ENCODE results near the gene NR1I3. TPM values are rescaled to one million over a fixed set of nuclear protein-coding genes. Genes with fewer than 3 reads are reported as not detected.
"Not testable (repeated sequence)": the region's sequence is repeated elsewhere in the genome, so short reads cannot be mapped to it uniquely, and the experiment has no call there.

Gene NR1I3
- total RNA-seq, 2 donors from 2014 or later: not detected

DNA sequence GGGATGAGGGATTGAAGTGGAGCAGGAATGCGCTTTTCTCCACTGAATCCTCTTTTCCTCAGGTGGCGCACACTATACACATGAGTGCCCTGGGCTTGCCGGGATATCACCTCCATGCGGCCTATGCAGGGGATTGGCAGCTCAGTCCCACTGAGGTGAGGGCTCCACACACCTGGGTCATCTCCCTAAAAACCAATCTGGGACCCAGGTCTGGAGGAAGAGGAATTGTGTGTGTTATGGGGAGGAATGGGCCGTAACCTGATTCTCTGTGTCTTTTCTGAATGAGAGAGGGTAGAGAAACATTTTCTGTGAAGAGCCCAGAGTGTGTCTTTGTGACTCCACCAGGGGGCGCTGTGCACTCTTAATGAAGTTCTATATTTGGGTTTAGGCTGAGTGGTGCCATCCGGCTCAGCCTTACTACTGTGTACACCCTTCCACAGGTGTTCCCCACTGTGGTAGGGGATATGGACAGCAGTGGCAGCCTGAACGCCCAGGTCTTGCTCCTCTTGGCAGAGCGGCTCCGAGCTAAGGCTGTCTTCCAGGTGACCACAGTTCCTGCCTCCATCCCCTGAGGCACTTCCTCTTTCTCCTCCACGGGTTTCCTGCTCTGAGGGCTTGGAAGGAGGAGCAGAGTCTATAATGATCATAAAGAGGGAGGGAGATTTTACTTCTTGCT is 10.7 kb downstream of the NR1I3 start:
- peaks cover 28% of the 10 kb centered on the region for H3K36me3 ChIP-seq
- peak; percentile 72 to 95 for TF ChIP-seq CTCF (IDR thresholded peaks at IDR 0.05)
- H3K9me3 ChIP-seq: no peaks in the 10 kb centered on the region
- DNase-seq (ENCODE audit: low spot score): peak; percentile 88
- peak overlapping the region; percentile 84 to 94 for H3K27ac ChIP-seq
- H3K27me3 ChIP-seq: no peaks in the 10 kb centered on the region
- H3K4me1 ChIP-seq: peaks cover 0 to 27% of the 10 kb centered on the region in 2 donors
- H3K4me3 ChIP-seq: peak overlapping the region; percentile 62 to 80

DNA sequence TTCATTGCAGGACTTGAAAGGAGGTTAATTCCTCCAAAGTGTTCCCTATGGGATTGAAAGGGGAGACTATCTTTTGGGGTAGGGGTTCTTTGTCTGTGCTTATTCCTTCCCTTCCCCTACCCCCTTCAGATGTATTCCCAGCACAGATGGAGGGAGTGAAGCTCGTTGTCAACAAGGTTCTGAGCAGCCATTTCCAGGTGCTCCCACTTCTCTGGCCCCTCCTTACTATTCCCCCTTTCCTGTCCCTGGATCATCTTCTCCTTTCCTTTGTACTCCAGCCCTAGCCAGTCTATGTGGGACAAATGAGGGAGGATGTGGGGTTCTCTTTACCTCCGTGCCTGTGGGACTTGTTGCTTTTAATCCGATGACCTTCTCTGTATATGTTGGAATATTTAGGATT is 11.2 kb downstream of the NR1I3 start:
- Histone ChIP-seq H3K36me3 (peaks cover 28% of the 10 kb centered on the region), H3K4me1 (peaks cover 0 to 27% of the 10 kb centered on the region in 2 donors), H3K27me3 (no peaks in the 10 kb centered on the region), H3K9me3 (no peaks in the 10 kb centered on the region), H3K4me3 (peak overlapping the region; percentile 62 to 80), H3K27ac (peak overlapping the region; percentile 84 to 94)
- DNase-seq (ENCODE audit: low spot score): no peak
- TF ChIP-seq CTCF (IDR thresholded peaks at IDR 0.05): no peak

DNA sequence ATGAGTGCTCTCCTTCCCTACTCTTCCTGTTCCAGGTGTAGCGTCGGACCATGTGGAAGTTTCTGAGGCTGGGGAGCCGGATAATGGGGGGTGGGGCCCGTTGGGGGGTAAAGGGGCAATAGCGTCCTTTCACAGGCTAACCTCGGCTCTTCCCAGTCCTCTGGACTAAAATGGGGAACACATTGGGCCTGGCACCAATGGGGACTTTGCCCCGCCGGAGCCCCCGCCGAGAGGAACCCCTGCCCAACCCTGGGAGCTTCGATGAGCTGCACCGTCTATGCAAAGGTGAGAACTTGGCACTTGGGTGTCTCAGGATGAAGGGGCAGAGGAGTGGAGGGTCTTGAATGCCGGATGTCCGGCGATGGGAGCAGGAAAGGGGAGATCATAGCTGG is 11.7 kb downstream of the NR1I3 start:
- H3K27ac ChIP-seq: peak overlapping the region; percentile 84 to 94
- H3K4me1 ChIP-seq: peaks cover 0 to 27% of the 10 kb centered on the region in 2 donors
- H3K36me3 ChIP-seq: peaks cover 28% of the 10 kb centered on the region
- no peaks in the 10 kb centered on the region for H3K9me3 ChIP-seq
- no peaks in the 10 kb centered on the region for H3K27me3 ChIP-seq
- DNase-seq (ENCODE audit: low spot score): no peak
- H3K4me3 ChIP-seq: peak overlapping the region; percentile 62 to 80
- TF ChIP-seq CTCF (IDR thresholded peaks at IDR 0.05): no peak

DNA sequence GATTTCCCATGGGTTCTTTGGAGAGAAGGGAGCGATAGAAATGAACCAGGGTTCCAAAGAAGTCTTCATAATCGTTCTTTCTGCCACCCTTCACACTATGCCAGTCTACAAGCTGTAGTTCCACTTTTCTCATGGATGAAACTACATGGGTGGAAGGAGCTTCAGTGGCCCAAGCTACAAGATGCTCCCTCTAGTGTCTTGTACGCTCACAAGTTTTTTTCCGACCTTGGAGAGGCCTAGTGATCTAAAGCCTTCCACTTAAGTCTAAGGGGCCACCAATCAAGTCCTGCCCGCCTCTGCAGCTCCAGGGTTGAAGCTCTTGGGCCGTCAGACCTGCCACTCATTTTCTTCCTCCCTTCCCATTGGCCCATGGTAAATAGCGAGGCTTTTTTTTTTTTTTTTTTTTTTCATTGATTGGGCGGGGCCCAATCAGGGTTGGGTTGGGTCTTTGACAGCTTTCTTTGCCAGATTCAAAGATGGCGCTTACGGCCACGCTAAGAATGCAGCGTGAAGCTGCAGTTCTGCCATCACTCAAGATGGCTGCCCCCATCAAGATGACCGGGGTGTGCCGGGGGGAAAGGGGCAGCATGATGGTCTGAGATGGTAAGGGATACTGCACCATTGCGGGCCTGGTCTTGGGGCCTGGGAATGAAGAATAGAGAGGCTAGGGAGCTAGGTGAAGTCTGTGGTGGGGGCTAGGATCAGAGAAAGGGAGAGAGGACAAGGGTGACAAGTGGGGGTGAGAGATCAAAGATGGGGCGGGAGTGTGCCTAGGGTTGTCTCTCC is 12.3 kb downstream of the NR1I3 start, which contains the start of gene TOMM40L:
TOMM40L (plus strand) TSS at position 527 of the 786 bp plus-strand sequence. CDS start 430 bp downstream, outside the sequence.
- Histone ChIP-seq H3K4me3 (peak within 1 kb of the TSS; percentile 62 to 80), H3K9me3 (no peaks in the 10 kb centered on the region), H3K36me3 (peaks cover 27% of the 10 kb centered on the region), H3K27me3 (no peaks in the 10 kb centered on the region), H3K27ac (peak within 1 kb of the TSS; percentile 84 to 94), H3K4me1 (peaks cover 0 to 27% of the 10 kb centered on the region in 2 donors)
- peak; percentile 97 for DNase-seq (ENCODE audit: low spot score)
- TF ChIP-seq CTCF (IDR thresholded peaks at IDR 0.05): peak in 1 of 2 donors; percentile 65

- DNase-seq (ENCODE audit: low spot score): no peak
- no peaks in the 10 kb centered on the region for H3K9me3 ChIP-seq
- H3K27ac ChIP-seq: peak overlapping the region; percentile 54 to 62
- H3K36me3 ChIP-seq: peaks cover 22% of the 10 kb centered on the region
- H3K27me3 ChIP-seq: no peaks in the 10 kb centered on the region
- peaks cover 0 to 27% of the 10 kb centered on the region in 2 donors for H3K4me1 ChIP-seq
- TF ChIP-seq CTCF (IDR thresholded peaks at IDR 0.05): no peak
- no peak overlapping the region for H3K4me3 ChIP-seq
Observed at GRCh38 chr1:161225178-161225533, 12.8 kb downstream of the NR1I3 start.

DNA sequence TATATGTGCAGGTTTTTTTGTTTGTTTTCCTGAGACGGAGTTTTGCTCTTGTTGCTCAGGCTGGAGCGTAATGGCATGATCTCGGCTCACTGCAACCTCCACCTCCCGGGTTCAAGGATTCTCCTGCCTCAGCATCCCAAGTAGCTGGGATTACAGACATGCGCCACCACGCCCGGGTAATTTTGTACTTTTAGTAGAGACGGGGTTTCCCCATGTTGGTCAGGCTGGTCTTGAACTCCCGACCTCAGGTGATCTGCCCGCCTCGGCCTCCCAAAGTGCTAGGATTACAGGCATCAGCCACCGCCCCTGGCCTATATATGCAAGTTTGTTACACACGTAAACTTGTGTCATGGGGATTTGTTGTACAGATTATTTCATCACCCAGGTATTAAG is 13.3 kb downstream of the NR1I3 start:
- not testable (repeated sequence) for H3K4me3 ChIP-seq; H3K27me3 ChIP-seq; DNase-seq (ENCODE audit: low spot score); H3K9me3 ChIP-seq
- Histone ChIP-seq H3K36me3 (peaks cover 17% of the 10 kb centered on the region), H3K4me1 (peaks cover 0 to 27% of the 10 kb centered on the region in 2 donors), H3K27ac (peak overlapping the region in 1 of 2 donors; percentile 54)

All from right atrium auricular region (tissue), 2 donors.